Stimulated activated CD8-positive, alpha-beta memory T cell treated with anti-CD3 and anti-CD28 coated beads, Interleukin-7, amount 100 ng/mL, for 1 hour (primary cell): Measurements from ENCODE around the gene RELN.

ENCODE experiments used
- DNase-seq, 2 donors: peaks; one replicate each; pipeline ENCODE4 v3.0.0-alpha.2; 2020; ENCODE audit warnings: low read depth in 2 of 2

Gene RELN

DNA sequence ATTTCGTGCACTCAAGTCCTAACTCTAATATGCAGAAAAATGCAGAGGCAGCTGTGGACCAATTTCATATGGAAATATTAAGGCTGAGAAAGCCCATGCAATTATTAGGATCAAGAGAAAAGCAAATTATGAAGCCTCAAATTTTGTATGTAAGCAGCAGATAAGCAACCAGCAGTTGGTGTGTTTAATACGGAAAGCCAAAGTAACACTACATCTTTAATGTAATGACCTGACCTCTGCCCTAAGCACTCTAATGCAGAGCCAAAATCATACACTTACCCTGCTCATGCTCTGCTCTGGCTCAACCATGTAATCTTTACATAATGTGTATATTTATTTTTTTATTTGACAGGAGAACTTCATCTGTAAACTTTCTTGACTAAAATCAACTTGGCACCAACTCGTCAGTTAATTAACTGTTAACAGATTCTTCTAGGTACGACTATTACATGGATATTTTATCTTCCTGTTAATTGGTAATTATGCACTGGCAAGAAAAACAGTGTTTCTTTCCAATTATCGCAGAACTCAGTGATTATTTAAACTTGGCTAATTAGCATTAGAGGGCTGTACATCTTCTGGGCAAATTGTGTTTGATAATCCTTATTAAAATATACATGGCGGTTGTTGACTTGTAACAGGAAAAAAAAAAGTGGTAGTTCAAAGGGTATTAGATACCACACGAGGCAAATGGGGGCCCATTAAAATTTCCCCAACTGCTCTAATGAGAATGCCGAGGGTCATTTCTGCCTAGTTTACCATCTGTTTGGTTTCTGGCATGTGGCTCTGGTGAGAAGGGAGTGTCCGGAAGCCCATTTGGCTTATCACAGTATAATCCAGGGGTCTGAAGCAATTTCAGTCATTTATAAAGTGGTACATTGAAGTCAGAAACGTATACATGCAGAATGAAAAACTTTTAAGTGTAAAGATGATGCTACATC, 94.5 kb downstream of the RELN start:
- no peak for DNase-seq

DNA sequence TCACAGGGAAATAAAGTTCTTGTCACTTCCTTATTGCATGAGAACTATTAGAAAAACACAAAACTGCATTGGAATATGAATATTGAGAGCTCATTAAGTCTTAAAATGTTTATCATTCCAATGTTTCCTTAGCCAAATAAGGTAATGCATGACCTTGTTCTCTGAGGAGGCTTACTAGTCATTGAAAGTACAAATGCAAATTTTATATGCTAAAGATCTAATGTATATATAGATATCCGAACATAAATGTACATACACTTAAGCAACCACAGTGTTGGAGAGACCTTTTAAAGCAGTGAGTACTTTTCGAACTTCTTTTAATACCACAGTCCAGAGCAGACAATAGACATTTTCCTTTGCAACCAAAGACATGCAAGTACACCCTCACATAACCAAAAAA, 96.1 kb downstream of the RELN start:
- no peak for DNase-seq

DNA sequence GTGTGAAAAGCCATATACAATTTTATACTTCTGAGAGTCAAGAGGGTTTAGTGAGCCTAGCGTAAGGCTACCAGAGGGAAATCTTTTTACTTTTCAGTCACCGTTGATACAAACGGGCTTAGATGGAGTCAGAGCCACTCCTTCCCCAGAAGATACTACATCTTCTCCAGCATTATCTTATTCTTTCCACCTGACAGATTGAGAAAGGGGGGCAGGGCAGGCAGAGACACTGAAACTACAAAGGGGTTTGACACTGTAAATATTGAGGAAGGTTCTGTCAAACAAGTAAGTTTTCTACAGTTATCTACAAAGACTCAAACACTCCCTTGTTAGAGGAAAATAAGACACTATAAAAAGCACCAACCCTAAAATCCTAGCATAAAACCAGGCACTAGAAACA, 100.0 kb downstream of the RELN start:
- DNase-seq = no peak

DNA sequence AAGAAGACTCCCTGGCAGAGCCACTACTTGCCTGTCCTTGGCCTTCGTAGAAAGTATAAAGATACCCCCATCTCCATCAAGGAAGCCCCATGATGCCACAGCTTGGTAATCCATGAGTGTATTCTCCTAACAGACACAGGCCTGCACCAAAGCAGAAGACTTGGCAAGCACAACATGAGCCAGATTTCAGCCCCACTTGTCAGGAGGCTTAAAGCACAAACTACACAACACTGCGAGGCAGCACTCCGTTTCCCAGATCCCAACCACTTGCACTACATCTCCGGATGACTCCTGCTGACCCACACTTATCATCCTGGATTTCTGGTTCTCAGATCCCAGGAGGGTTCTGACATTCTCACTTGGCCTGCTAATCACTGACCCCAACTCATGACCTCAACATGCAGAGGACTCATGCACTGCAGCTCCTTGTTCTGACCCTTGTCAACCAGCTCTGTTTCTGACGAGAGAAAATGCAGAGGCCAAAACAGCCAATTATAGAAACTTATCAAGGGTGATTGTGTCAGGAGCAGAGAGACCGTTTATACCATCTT, 100.8 kb downstream of the RELN start:
- DNase-seq = no peak

DNA sequence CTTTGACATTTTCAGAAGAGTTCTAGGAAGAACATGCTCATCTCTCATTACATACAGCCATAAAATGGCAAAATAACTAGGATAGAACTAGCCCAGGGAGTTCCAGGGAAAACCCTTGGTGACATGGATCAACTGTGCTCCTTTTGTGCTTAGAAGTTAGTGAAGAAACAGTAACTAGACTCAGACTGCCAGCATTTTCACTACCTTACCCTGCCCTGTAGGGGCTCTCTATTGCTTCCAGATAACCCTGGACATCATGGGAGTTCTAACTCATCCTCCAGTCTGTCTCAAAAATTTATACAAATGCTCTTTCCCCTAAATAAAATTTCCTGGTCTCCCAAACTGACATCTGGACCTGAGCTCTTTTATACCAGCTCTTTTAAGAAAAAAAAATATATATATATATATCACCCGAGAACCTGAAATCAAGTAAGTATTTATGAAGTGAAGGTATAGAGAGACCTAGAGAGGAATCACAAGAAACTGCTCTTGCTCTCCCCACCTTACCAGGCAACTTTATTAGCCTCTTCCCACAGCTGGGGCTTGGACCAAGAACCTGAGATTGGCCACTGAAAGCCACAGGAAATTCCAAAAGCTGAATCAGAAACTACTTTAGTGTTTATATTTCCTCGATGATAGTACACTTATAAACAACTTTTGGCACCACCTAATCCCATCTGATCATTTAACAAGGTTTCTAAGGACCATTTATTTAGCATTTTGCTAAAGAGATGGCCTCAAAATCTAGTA, 101.4 kb downstream of the RELN start:
- no peak for DNase-seq

DNA sequence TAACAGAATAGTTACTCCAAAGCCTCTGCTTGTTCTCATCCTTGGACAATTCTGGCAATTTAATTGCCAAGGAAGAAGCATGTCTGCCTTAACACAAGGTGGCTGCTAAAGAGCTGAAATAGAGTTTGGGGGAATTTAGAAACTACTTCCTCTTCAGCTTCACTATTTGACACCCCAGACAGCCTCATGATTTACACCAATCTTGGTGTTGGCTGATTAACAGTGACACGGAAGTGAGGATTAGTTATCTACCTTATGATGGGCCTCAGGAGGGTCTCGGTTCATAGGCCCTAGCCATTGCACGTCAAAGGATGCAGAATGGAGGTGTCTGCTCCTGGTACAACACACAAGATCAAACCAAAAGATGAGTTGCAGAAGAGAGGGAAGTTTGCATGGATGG, 102.4 kb downstream of the RELN start:
- no peak for DNase-seq

DNA sequence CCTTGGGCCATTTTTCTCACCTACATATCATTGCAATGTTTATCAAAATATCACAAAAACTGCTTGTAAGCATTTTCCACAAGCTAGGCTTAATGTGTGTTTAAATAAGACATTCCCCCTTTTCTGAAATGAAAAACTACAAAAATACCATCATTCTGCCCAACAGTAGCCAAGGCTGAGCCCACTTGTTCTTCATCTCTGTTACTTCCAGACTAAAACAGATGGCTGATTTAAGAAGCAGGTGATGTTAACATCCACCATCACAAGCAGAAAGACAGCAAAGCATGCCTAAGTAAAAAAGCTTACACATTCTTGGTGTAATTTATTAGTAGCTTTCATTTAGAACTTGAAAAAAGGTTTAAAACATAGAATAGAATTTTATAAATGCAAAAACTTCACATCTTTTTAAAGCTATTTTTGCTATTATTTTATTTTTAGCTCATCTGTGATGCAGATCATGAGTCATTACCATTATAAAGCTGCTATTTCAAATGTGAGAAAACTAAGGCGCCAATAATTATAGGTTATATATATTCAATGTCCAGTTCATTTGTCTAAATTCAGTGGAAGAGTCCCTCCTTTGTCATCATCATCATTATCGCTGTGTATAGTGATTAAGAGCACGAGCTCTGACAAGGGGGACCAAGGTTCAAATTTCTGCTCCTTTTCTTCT, 109.4 kb downstream of the RELN start:
- DNase-seq = no peak

DNA sequence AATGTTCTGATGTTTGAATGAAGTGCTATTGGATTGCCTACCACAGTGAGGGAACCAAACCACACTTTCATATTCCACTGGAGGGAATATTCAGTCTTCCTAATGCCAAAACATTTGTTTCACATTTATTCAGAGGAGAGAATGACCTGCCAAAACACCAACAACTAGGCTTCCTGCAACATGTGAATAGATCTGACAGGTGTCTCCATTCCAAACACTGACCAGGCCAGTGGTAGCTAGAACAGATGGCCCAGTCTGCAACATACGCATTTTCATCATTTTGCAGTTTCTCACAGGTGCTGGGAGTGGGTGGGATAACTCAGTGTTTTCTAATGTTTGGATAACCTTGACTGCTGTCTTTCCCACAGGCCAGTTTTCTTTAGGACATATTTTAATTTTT, 110.0 kb downstream of the RELN start:
- DNase-seq = no peak

DNA sequence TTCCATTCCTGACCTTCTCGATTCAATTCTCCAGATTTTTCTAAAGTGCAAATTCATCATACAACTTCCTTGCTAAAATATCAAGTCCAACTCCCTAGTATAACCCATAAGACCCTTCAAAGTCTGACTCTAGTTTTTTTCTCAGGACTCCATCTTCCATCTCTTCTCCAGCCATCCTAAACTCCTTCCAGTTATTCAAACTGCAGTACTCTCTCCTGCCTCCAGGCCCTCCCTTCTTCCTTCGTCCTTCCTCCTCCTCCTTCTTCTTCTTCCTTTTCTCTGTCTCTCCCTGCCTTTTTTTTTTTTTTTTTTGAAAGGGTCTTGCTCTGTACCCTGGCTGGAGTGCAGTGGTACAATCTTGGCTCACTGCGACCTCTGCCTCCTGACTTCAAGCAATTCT, 111.9 kb downstream of the RELN start:
- DNase-seq = no peak

DNA sequence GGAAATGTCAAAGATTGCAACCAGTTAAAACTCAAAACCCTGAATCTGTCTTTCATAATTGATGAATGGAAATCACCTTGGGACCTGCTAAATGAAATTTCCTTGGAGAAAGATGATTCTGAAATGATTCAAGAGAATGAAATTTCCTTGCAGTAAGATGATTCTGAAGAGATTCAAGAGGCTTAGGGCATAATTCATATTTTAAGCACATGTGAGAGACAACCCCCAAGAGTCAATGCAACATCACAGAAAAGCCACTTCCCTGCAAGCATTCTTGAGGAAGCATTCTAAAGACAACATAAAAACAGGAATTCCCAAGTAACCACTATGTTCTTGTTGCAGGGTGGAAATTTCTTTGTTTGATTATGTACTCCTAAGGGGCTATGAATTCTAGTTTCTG, 113.7 kb downstream of the RELN start:
- no peak for DNase-seq

DNA sequence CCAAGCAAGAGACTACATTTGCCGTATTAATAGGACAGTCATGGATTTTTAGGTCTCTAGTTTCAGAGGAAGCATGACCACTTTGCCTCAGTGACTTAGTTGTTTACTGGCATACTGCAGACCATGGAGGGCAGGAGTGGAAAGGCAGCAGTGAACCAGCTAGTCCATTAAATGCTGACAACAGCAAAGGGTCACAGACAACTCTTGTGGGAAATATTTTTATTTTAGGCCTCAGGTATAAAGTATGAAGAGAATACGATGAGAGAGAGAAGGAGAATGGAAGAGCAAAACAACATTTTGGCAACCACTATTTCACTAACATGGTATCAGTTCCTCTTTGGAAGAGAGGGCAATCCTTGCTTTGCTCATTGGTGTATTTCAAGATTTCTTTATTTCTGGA, 118.0 kb downstream of the RELN start:
- no peak for DNase-seq

DNA sequence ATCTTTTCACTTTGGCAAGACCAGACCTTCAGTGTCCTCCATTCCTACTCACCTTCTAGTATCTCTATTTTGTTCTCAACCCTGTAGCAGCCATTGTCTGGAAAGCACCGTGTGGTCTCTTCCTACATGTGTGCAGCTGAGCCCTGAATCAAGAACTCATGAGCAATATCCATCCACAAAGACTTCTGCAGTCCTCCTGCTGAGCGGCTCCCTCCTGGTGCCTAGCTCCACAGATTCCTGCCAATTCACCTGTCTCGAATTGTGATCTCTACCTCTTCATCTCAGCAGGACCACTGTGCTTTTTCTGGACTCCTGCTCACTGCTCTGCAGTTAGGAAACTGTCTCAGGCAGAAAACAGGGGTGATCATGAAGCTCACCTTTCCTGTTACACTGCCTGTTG, 118.8 kb downstream of the RELN start:
- DNase-seq = no peak

DNA sequence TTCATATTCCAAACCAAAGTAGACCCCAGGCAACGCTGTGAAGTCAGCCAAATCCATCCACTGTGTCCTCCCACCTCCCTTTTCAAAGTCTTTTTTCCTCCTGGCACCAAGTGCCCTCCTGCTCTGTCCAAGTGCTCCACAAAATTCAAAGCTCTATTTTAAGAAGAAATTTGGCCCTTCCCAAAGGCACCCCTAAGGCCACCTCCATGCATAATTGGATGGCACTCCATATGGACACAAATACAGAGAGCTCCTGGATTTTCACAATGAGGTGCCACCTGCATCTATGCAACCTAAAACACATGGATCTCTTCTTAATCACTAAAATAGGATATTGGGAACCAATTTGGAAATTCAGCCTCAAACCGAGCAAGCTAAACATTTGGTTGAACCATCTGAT, 121.6 kb downstream of the RELN start:
- DNase-seq = no peak

DNA sequence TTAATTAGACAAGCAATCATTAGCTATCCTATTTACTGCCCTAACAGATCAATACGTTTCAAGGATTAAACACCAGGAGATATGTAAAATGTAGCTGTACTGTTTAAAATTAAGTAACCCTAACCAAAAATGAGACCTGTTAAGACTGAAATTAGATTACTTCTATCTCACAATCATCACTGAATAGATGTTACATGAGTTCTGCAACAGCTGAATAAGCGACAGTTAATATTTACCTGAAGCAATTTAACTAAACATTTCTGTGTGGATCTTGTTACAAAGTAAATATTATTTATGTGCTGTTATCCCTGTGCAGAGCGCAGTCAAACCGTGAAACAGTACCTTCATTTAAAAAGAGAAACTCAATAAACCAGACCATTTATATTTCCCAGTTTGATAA, 122.5 kb downstream of the RELN start:
- no peak for DNase-seq

DNA sequence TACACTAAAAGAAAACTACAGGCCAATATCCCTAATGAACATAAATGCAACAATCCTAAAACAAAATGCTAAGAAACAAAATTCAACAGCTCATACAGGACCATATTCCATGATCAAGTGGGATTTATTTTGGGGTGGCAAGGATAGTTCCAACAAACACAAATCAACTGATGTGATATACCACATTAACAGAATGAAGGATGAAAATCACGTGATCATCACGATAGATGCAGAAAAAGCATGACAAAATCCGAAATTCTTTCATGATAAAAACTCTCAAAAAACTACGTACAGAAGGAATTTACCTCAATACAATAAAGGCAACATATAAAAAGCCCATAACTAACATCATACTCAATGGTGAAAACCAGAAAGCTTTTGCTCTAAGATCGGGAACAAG, 124.0 kb downstream of the RELN start:
- DNase-seq = no peak

DNA sequence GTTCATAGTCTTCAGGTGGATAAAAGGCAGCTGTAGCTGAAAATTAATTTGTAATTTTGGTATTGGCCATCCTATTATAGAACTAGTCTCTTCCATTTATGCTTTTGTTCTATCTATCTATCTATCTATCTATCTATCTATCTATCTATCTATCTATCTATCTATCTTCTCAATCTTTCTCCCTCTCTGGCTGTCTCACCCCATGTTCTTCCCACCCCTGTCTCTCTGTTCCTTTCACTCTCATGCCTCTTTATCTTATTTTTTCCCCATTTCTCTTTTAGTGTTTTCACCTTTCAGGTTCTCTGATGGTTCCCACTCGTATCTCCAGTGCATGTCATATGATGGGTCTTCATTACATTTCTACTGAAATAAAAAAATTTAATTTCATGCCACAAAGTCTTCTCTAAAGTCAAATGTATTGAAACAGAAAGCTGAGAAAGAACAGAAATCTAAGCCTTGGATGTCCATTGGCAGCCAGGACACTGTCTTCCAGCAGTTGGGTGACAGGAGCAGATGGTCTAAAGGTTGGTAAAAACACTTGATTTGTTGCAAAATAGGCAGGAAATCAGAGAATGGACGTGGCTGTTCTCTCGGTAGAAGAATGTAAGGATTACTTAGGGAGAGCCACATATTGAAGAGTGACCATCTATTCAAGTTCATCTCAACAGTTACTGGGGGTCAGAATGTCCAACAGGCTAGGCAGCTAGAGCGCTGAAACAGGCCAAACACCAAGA, 127.0 kb downstream of the RELN start:
- no peak for DNase-seq

DNA sequence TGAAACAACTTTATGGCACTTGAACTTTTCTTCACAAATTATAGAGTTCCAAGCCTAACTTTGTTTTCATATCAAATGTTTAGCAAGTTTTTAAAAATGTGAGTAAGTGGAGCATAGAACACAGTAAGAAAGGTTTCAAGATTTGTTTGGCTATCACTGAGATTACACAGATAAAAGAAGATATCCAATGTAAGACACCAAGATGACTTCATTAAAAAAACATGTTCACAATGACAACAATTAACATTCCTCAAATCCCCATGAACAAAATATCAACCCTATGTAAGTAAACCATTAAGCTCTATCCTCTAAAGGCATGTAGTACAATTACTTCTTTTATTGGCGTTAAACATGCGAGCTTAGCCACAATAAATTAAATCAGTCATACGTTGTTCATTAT, 129.7 kb downstream of the RELN start:
- no peak for DNase-seq

DNA sequence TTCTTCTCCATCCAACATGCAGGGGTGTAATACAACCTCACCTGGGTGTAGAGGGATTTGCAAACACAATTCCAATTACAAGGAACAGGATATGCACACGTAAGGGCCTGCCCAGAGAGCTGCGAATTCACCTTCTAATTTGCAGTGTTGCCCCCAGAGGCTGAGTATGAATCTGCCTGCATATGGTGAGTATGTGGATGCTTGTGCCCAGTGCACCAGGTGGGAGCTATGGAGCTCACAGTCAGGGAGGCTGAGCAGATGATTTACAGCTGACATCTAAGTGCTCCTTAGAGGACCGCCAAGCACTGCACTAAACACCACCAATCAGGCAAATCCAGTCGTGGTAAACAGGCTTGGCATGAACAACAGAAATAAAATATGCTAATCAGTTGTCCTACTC, 132.0 kb downstream of the RELN start:
- no peak for DNase-seq

DNA sequence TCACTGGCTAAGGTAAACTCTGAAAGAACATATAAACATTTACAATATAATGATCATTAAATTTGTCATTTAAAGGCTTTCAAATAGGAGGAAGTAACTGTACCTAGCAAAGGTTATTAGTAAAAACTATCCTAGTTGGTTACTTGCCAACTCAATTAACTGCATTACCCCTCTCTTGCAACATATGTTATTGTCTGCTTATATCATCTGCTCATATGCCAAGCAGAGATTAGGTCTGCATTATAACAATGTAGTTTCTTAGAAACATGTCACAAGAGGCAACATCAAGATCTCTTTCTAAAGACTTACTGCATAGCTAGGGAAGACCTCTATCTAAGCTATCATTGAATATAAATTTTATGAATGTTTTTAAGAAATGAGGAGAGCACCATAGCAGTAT, 132.5 kb downstream of the RELN start:
- DNase-seq = no peak

DNA sequence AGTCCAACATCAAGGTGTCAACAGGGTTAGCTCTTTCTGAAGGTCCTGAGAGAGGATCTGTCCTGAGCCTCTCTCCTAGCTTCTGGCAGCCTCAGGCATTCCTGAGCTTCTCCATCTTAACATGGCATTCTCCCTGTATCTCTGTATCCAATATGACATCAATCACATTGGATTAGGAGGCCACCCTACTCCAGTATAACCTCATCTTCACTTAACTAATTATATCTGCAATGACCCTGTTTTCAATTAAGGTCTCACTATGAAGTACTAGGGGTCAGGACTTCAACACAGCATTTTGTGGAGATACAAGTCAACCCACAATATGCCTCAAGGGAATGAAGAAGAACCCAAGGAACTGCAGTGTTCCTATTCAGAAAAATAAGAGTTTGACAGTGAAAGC, 133.8 kb downstream of the RELN start:
- no peak for DNase-seq

DNA sequence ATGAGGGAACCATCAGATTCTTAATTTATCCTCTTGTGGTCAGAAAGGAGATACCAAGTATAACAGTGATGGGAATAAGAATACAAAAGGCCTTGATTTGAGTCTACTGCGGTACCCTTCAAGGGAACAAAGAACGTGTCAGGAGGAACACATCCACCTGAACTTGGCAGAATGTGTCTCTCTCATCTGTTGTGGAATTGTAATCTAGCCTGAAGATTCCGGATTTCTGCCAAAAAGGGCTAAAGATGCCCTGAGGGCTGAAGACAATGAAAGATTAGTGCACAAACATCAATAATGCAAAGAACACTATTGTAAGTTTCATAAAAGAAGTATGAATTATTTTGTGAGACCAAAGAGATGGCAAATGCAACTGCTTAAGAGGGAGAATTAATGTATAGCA, 134.8 kb downstream of the RELN start:
- DNase-seq = no peak

DNA sequence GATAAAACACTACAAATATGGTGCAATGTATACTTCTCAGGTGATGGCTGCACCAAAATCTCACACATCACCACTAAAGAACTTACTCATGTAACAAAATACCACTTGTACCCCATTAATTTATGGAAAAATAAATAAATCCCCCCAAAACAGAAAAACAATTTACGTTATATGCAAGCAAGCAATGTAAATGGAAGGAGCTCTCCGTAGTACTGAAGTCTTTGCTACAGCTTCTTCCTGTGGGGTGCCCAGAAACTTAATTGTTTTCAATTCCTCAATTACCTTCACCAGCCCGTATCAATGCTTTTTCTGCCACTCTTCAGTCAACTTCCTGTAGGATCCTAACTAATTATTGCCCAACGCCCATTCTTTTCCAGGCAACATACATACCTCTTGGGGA, 138.1 kb downstream of the RELN start:
- no peak for DNase-seq
